Prostate gland (tissue), 2 donors: ENCODE measurements around the gene PBXIP1. TPM values are rescaled to one million over a fixed set of nuclear protein-coding genes. Genes with fewer than 3 reads are reported as not detected.

Source experiments
- DNase-seq: peaks from one replicate; pipeline ENCODE4 v3.0.0-alpha.2; 2019; ENCODE audit warnings: low spot score
- H3K27ac ChIP-seq, 2 donors: fragments of 200-600 bp; sonication (generic); 2 replicates each; pipeline ENCODE4 v1.5.1; 2017 to 2019
- H3K27me3 ChIP-seq: fragments of 200-600 bp; sonication (generic); replicated peaks from 2 replicates; pipeline ENCODE4 v1.5.1; 2019; ENCODE audit not compliant: insufficient read depth
- H3K36me3 ChIP-seq, 2 donors: fragments of 200-600 bp; sonication (generic); 1 replicate in 1 of 2; 2 replicates in 1 of 2; pipeline versions ENCODE4 v1.5.1 to v1.8.1; 2017 to 2019
- H3K4me1 ChIP-seq: fragments of 200-600 bp; sonication (generic); replicated peaks from 2 replicates; pipeline ENCODE4 v1.5.1; 2019
- H3K4me3 ChIP-seq, 2 donors: fragments of 200-600 bp; sonication (generic); 2 replicates each; pipeline ENCODE4 v1.5.1; 2017 to 2019
- H3K9me3 ChIP-seq: fragments of 200-600 bp; sonication (generic); 2 replicates; pipeline ENCODE4 v1.5.1; 2017
- POLR2A ChIP-seq: fragments of 450-650 bp; IDR thresholded peaks from one replicate; pipeline ENCODE4 v1.6.1; 2016; ENCODE audit warnings: antibody characterized with exemption, mild to moderate bottlenecking
- POLR2AphosphoS5 ChIP-seq: sonication (generic); formaldehyde crosslinking; IDR thresholded peaks from one replicate; pipeline ENCODE4 v1.6.1; 2017; ENCODE audit warnings: antibody characterized with exemption
- WGBS: methylation state at CpG from one replicate; pipeline ENCODE4 v1.1.5; 2018; 5-methylcytosine and 5-hydroxymethylcytosine counted together
- intact Hi-C: fragments of 100-400 bp; cut with DNase I; formaldehyde crosslinking; loops from one replicate; pipeline ENCODE4 v1.14.2; 2022
- total RNA-seq, 2 donors: library from RNA; depleted of rRNA; stranded (reverse); fragments of >200 nt; gene quantifications; one replicate each; pipeline ENCODE4 v1.1.0, GENCODE V29; 2016
- TF ChIP-seq, protein P1 (sequence below), 4 experiments: fragments of 200-600 bp in 2 of 4; fragments of 450-650 bp in 2 of 4; sonication (generic) in 2 of 4; IDR thresholded peaks; 1 replicate in 3 of 4; 2 replicates in 1 of 4; pipeline ENCODE4 v1.5.1; 2016 to 2019; ENCODE audit warnings: antibody characterized with exemption in 4 of 4, mild to moderate bottlenecking in 2 of 4, moderate library complexity in 2 of 4

The PBXIP1 gene, protein sequence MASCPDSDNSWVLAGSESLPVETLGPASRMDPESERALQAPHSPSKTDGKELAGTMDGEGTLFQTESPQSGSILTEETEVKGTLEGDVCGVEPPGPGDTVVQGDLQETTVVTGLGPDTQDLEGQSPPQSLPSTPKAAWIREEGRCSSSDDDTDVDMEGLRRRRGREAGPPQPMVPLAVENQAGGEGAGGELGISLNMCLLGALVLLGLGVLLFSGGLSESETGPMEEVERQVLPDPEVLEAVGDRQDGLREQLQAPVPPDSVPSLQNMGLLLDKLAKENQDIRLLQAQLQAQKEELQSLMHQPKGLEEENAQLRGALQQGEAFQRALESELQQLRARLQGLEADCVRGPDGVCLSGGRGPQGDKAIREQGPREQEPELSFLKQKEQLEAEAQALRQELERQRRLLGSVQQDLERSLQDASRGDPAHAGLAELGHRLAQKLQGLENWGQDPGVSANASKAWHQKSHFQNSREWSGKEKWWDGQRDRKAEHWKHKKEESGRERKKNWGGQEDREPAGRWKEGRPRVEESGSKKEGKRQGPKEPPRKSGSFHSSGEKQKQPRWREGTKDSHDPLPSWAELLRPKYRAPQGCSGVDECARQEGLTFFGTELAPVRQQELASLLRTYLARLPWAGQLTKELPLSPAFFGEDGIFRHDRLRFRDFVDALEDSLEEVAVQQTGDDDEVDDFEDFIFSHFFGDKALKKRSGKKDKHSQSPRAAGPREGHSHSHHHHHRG
- total RNA-seq, result 100 to 1,000 TPM; 113 to 140 TPM

- H3K27ac ChIP-seq, result peak within 1 kb of the TSS; percentile 76 to 79
- H3K27me3 ChIP-seq, result no peaks in the 10 kb centered on the region
- 0% methylated on average over 18 of the region's 18 CpGs for WGBS
- TF ChIP-seq, protein P1, sequence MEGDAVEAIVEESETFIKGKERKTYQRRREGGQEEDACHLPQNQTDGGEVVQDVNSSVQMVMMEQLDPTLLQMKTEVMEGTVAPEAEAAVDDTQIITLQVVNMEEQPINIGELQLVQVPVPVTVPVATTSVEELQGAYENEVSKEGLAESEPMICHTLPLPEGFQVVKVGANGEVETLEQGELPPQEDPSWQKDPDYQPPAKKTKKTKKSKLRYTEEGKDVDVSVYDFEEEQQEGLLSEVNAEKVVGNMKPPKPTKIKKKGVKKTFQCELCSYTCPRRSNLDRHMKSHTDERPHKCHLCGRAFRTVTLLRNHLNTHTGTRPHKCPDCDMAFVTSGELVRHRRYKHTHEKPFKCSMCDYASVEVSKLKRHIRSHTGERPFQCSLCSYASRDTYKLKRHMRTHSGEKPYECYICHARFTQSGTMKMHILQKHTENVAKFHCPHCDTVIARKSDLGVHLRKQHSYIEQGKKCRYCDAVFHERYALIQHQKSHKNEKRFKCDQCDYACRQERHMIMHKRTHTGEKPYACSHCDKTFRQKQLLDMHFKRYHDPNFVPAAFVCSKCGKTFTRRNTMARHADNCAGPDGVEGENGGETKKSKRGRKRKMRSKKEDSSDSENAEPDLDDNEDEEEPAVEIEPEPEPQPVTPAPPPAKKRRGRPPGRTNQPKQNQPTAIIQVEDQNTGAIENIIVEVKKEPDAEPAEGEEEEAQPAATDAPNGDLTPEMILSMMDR (IDR thresholded peaks at IDR 0.05), result peak in 1 of 4 experiments; percentile 33
- TF ChIP-seq POLR2AphosphoS5, result peak; percentile 95
- peak; percentile 66 for TF ChIP-seq POLR2A
- intact Hi-C loops, result no loop called here
- peak within 1 kb of the TSS; percentile 46 for H3K4me3 ChIP-seq
- H3K4me1 ChIP-seq, result peaks cover 20% of the 10 kb centered on the region
- peak; percentile 89 for DNase-seq
- H3K9me3 ChIP-seq, result no peaks in the 10 kb centered on the region
- H3K36me3 ChIP-seq, result no peaks in the 10 kb centered on the region
Observed at GRCh38 chr1:154955718-154956543, at the start of gene PBXIP1. Gene PBXIP1 (minus strand): TSS chr1:154956099. CDS start chr1:154953721, 2,378 bp downstream.

GRCh38 chr1:155005076-155006011 lies 49.4 kb upstream of the PBXIP1 start:
- Histone ChIP-seq H3K4me3 (peak overlapping the region; percentile 68 to 97), H3K27me3 (no peaks in the 10 kb centered on the region), H3K27ac (peak overlapping the region; percentile 100), H3K36me3 (no peaks in the 10 kb centered on the region), H3K4me1 (peaks cover 31% of the 10 kb centered on the region), H3K9me3 (no peaks in the 10 kb centered on the region)
- TF ChIP-seq POLR2A, result peak; percentile 50
- peak; percentile 81 for TF ChIP-seq POLR2AphosphoS5
- TF ChIP-seq, protein P1 (IDR thresholded peaks at IDR 0.05), result peak in 1 of 4 experiments; percentile 6
- WGBS, result 32% methylated on average over 17 of the region's 17 CpGs
- DNase-seq, result peak; percentile 93
- intact Hi-C loops, result no loop called here

- intact Hi-C loops, result no loop called here
- Histone ChIP-seq H3K36me3 (no peaks in the 10 kb centered on the region), H3K4me1 (peaks cover 32% of the 10 kb centered on the region), H3K9me3 (no peaks in the 10 kb centered on the region), H3K27me3 (no peaks in the 10 kb centered on the region), H3K4me3 (peak overlapping the region; percentile 68 to 97), H3K27ac (peak overlapping the region; percentile 100)
- 21% methylated on average over 5 of the region's 5 CpGs for WGBS
- DNase-seq, result no peak
- TF ChIP-seq POLR2A, result peak; percentile 7
- no peak for TF ChIP-seq POLR2AphosphoS5
- TF ChIP-seq, protein P1 (IDR thresholded peaks at IDR 0.05), result no peak
Observed at GRCh38 chr1:155004352-155005075, 48.6 kb upstream of the PBXIP1 start.
